Gastroesophageal sphincter (tissue), 4 donors: ENCODE results near the gene SLC50A1. TPM values are rescaled to one million over a fixed set of nuclear protein-coding genes. Genes with fewer than 3 reads are reported as not detected.

Experiments
- ATAC-seq: fragments of 150-250 bp; one replicate; pipeline ENCODE4 v1.9.1; 2016; ENCODE audit warnings: mild to moderate bottlenecking, moderate library complexity
- H3K27ac ChIP-seq, 4 donors: fragments of 200-600 bp; sonication (generic) in 3 of 4; 1 replicate in 3 of 4; 2 replicates in 1 of 4; pipeline ENCODE4 v1.5.1; 2016 to 2019
- H3K27me3 ChIP-seq: fragments of 200-600 bp; sonication (generic); one replicate; pipeline ENCODE4 v1.5.1; 2019
- H3K36me3 ChIP-seq, 2 donors: fragments of 200-600 bp; sonication (generic); one replicate each; pipeline ENCODE4 v1.5.1; 2019; ENCODE audit warnings: control low read depth in 1 of 2
- H3K4me1 ChIP-seq, 3 donors: fragments of 200-600 bp; sonication (generic); 1 replicate in 2 of 3; 2 replicates in 1 of 3; pipeline ENCODE4 v1.5.1; 2016 to 2019; ENCODE audit warnings: control low read depth in 2 of 3
- H3K4me3 ChIP-seq, 2 donors: fragments of 200-600 bp; sonication (generic); one replicate each; pipeline ENCODE4 v1.5.1; 2019; ENCODE audit warnings: mild to moderate bottlenecking in 1 of 2, moderate library complexity in 1 of 2
- H3K9me3 ChIP-seq, 3 donors: fragments of 200-600 bp; sonication (generic); one replicate each; pipeline ENCODE4 v1.5.1; 2017 to 2019; ENCODE audit warnings: control low read depth in 2 of 3
- EP300 ChIP-seq: sonication (generic); formaldehyde crosslinking; IDR thresholded peaks from one replicate; pipeline ENCODE4 v1.6.1; 2017; ENCODE audit warnings: antibody characterized with exemption, mild to moderate bottlenecking
- POLR2A ChIP-seq, 2 donors: fragments of 450-650 bp; IDR thresholded peaks; one replicate each; pipeline ENCODE4 v1.6.1; 2017; ENCODE audit warnings: antibody characterized with exemption in 2 of 2, mild to moderate bottlenecking in 2 of 2, moderate library complexity in 1 of 2
- POLR2AphosphoS5 ChIP-seq: sonication (generic); formaldehyde crosslinking; IDR thresholded peaks from one replicate; pipeline ENCODE4 v1.6.1; 2017; ENCODE audit warnings: antibody characterized with exemption
- WGBS, 2 donors: methylation state at CpG; one replicate each; pipeline ENCODE4 v1.1.5; 2018; ENCODE audit warnings: low coverage in 1 of 2; 5-methylcytosine and 5-hydroxymethylcytosine counted together
- total RNA-seq, 4 donors: library from RNA; depleted of rRNA; stranded (reverse); fragments of >200 nt; gene quantifications; one replicate each; pipeline ENCODE4 v1.1.0, GENCODE V29; 2016
- TF ChIP-seq, protein P1 (sequence below), 4 experiments: fragments of 200-600 bp in 2 of 4; fragments of 450-650 bp in 2 of 4; sonication (generic) in 1 of 4; IDR thresholded peaks; one replicate each; pipeline ENCODE4 v1.5.1; 2017 to 2019; ENCODE audit warnings: antibody characterized with exemption in 4 of 4, mild to moderate bottlenecking in 2 of 4, moderate library complexity in 2 of 4

SLC50A1 gene, protein sequence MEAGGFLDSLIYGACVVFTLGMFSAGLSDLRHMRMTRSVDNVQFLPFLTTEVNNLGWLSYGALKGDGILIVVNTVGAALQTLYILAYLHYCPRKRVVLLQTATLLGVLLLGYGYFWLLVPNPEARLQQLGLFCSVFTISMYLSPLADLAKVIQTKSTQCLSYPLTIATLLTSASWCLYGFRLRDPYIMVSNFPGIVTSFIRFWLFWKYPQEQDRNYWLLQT
- 10 to 100 TPM; 12.5 to 16.8 (median 13.9) TPM for total RNA-seq

DNA sequence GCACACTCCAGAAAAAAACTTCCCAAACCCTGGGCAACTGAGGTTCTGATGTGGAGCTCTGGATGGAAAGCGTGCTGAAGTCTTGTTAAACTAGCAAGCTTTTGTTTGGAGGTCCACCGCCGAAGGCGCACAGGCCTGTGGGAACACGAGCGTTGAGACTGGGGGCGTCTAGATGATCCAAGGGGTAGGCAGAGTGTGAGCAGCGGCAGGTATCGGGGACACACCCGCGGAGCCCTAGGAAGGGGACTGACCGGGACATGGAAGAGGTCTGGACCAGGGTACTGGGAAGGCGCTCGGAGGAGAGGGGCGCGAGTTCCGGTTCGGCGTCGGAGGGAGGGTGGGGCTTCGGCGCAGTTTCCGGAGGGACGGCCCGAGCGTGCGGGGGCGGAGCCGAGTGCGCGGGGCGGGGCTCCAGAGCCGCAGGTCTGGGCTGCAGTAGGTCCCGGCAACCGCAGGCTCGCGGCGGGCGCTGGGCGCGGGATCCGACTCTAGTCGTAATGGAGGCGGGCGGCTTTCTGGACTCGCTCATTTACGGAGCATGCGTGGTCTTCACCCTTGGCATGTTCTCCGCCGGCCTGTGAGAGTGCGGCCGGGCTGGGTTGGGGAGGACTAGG is at the start of gene SLC50A1:
Gene SLC50A1 (plus strand): TSS at position 438 of the 614 bp plus-strand sequence. CDS start 60 bp downstream, at position 498.
- Histone ChIP-seq H3K4me1 (peaks cover 0 to 92% (median 25%) of the 10 kb centered on the region in 3 donors), H3K27me3 (no peaks in the 10 kb centered on the region), H3K4me3 (peak within 1 kb of the TSS; percentile 64 to 72), H3K36me3 (peaks cover 0 to 49% of the 10 kb centered on the region in 2 donors), H3K9me3 (no peaks in the 10 kb centered on the region), H3K27ac (peak within 1 kb of the TSS; percentile 94 to 99 (median 97))
- TF ChIP-seq POLR2AphosphoS5 (peak; percentile 86), EP300 (no peak), POLR2A (IDR thresholded peaks at IDR 0.05) (peak; percentile 75 to 82)
- TF ChIP-seq, protein P1, sequence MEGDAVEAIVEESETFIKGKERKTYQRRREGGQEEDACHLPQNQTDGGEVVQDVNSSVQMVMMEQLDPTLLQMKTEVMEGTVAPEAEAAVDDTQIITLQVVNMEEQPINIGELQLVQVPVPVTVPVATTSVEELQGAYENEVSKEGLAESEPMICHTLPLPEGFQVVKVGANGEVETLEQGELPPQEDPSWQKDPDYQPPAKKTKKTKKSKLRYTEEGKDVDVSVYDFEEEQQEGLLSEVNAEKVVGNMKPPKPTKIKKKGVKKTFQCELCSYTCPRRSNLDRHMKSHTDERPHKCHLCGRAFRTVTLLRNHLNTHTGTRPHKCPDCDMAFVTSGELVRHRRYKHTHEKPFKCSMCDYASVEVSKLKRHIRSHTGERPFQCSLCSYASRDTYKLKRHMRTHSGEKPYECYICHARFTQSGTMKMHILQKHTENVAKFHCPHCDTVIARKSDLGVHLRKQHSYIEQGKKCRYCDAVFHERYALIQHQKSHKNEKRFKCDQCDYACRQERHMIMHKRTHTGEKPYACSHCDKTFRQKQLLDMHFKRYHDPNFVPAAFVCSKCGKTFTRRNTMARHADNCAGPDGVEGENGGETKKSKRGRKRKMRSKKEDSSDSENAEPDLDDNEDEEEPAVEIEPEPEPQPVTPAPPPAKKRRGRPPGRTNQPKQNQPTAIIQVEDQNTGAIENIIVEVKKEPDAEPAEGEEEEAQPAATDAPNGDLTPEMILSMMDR (IDR thresholded peaks at IDR 0.05) = peak in 3 of 4 experiments; percentile 42 to 79 (median 76)
- 1% methylated on average over 20 of the region's 52 CpGs; no CpG with 5 or more reads in 1 of the 2 donors for WGBS, 2 donors
- ATAC-seq = peak; percentile 92

DNA sequence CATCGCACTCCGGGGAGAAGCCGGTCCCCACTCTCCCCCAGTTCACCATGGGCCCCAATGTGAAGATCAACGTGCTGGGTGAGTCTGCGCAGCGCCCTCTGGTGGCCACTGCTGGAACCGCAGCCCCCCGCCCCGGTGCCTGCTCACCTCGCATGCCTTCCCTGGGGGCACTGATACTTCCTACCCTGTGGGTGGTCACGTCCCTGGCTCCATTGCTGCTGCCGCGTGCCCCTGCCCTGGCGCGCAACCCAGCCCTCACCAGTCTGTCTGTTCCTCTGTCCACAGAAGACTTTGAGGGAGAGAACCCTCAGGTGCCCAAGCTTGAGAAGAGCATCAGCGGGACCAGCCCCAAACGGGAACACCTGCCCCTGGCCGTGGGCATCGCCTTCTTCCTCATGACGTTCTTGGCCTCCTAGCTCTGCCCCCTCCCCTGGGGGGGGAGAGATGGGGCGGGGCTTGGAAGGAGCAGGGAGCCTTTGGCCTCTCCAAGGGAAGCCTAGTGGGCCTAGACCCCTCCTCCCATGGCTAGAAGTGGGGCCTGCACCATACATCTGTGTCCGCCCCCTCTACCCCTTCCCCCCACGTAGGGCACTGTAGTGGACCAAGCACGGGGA is 49.4 kb upstream of the SLC50A1 start:
- Histone ChIP-seq H3K4me3 (peak overlapping the region in 1 of 2 donors; percentile 68), H3K36me3 (no peaks in the 10 kb centered on the region), H3K27me3 (peaks cover 33% of the 10 kb centered on the region), H3K4me1 (peaks cover 2 to 52% (median 33%) of the 10 kb centered on the region in 3 donors), H3K27ac (peak overlapping the region in 3 of 4 donors; percentile 90 to 91 (median 91)), H3K9me3 (no peaks in the 10 kb centered on the region)
- TF ChIP-seq POLR2A (IDR thresholded peaks at IDR 0.05) (no peak), POLR2AphosphoS5 (no peak), EP300 (no peak)
- TF ChIP-seq, protein P1 (IDR thresholded peaks at IDR 0.05) = peak; percentile 93 to 100 (median 98)
- ATAC-seq = no peak
- 8 to 50% methylated on average over 2 to 5 of the region's 24 CpGs for WGBS, 2 donors

DNA sequence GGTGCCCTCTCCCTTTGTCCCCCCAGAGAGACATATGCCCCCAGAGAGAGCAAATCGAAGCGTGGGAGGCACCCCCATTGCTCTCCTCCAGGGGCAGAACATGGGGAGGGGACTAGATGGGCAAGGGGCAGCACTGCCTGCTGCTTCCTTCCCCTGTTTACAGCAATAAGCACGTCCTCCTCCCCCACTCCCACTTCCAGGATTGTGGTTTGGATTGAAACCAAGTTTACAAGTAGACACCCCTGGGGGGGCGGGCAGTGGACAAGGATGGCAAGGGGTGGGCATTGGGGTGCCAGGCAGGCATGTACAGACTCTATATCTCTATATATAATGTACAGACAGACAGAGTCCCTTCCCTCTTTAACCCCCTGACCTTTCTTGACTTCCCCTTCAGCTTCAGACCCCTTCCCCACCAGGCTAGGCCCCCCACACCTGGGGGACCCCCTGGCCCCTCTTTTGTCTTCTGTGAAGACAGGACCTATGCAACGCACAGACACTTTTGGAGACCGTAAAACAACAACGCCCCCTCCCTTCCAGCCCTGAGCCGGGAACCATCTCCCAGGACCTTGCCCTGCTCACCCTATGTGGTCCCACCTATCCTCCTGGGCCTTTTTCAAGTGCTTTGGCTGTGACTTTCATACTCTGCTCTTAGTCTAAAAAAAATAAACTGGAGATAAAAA is 48.7 kb upstream of the SLC50A1 start:
- Histone ChIP-seq H3K4me1 (peaks cover under 1 to 52% (median 31%) of the 10 kb centered on the region in 3 donors), H3K4me3 (no peak overlapping the region), H3K27ac (peak overlapping the region in 2 of 4 donors; percentile 7 to 91), H3K36me3 (no peaks in the 10 kb centered on the region), H3K27me3 (peaks cover 25% of the 10 kb centered on the region), H3K9me3 (no peaks in the 10 kb centered on the region)
- ATAC-seq = no peak
- WGBS, 2 donors = 52 to 68% methylated on average over 2 to 6 of the region's 8 CpGs
- TF ChIP-seq EP300 = no peak
- no peak for TF ChIP-seq POLR2A (IDR thresholded peaks at IDR 0.05)
- TF ChIP-seq, protein P1 (IDR thresholded peaks at IDR 0.05) = no peak
- no peak for TF ChIP-seq POLR2AphosphoS5

DNA sequence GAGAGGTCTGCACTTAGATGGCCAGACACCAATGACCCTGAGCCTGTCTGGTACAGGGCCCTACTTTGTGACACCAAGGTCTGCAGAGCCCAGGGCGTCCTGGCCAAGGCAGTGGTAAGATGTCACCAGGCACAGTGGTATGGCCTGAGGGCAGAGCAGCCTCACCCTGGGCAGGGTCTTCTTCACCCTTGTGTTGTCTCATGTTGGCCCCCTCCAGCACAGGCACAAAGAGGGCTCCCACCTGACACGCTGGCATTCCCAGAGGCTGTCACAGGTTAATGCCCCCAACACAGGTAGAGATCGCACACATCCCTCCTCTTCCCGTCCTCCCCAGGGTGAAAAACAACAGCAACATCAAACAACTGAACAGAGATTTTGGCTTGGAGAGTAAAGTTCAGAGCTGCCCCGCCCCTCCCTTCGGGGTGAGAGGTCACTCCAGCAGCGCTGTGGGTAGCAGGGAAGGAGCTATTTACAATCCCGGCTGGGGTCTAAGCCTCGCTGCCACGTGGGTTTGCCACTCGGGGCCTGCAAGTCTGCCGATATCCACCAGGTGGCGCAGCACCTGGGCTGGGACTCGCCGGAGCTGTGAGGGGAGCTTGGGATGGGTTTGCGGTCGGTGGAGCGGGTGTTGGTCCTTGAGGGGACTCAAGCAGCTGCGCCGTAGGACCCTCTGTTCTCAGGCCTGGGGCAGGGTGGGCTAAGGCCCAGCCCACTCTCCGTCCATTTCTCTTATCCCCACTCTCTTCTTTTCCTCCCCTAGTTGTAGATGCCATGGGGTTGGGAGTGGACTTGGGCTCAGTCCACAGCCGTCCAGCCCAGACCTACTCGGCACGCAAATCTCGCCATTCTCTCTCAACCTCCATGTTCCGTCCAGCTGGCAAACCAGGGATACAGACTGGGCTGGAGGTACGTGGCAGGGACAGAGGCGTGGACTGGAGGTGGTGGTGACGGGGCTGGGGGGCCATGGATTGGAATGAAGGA is 44.3 kb upstream of the SLC50A1 start:
- H3K4me1 ChIP-seq = peaks cover 0 to 41% (median 21%) of the 10 kb centered on the region in 3 donors
- H3K36me3 ChIP-seq = no peaks in the 10 kb centered on the region
- no peaks in the 10 kb centered on the region for H3K9me3 ChIP-seq
- TF ChIP-seq, protein P1 (IDR thresholded peaks at IDR 0.05) = peak; percentile 97 to 99 (median 98)
- no peak for TF ChIP-seq POLR2AphosphoS5
- no peak for TF ChIP-seq POLR2A (IDR thresholded peaks at IDR 0.05)
- no peak for TF ChIP-seq EP300
- no peaks in the 10 kb centered on the region for H3K27me3 ChIP-seq
- H3K27ac ChIP-seq = peak overlapping the region in 1 of 4 donors; percentile 9
- H3K4me3 ChIP-seq = no peak overlapping the region
- 15 to 30% methylated on average over 4 to 6 of the region's 29 CpGs for WGBS, 2 donors
- ATAC-seq = peak; percentile 65
